ENCODE data around the gene ZNF213.

ZNF213 gene

GRCh38 chr16:3106205-3106928, 28.5 kb upstream of the ZNF213 start (continued):
- TF ChIP-seq KLF17 (tag by site-specific recombination; IDR thresholded peaks at IDR 0.05) = peak; percentile 78
- TF ChIP-seq ZNF174 (tag by site-specific recombination; IDR thresholded peaks at IDR 0.05) = no peak
- peak; percentile 78 for TF ChIP-seq ZBTB17 (tag by site-specific recombination; IDR thresholded peaks at IDR 0.05)
- TF ChIP-seq ZNF621 (tag by site-specific recombination; IDR thresholded peaks at IDR 0.05) = no peak
- TF ChIP-seq INSM2 (tag by site-specific recombination; IDR thresholded peaks at IDR 0.05) = peak; percentile 57; the same call in 1 of the 2 replicates
- no peak for TF ChIP-seq ZNF155 (tag by site-specific recombination; IDR thresholded peaks at IDR 0.05)
- TF ChIP-seq ZNF623 (tag by site-specific recombination; IDR thresholded peaks at IDR 0.05) = no peak
- TF ChIP-seq KLF10 (tag by site-specific recombination; IDR thresholded peaks at IDR 0.05) = peak; percentile 35; the same call in 1 of the 2 replicates
- TF ChIP-seq ZFP3 (tag by site-specific recombination; IDR thresholded peaks at IDR 0.05; ENCODE audit: low read depth) = no peak
- TF ChIP-seq ZNF18 (tag by site-specific recombination; IDR thresholded peaks at IDR 0.05) = no peak
- no peak for TF ChIP-seq ZNF521 (tag by site-specific recombination; IDR thresholded peaks at IDR 0.05)
- no peak for TF ChIP-seq ZNF23 (tag by site-specific recombination; IDR thresholded peaks at IDR 0.05; ENCODE audit: borderline replicate concordance)
- TF ChIP-seq ZNF280D (tag by site-specific recombination; IDR thresholded peaks at IDR 0.05) = no peak
- no peak for TF ChIP-seq ZNF37A (tag by site-specific recombination; IDR thresholded peaks at IDR 0.05)
- no peak for TF ChIP-seq ATF2 (tag by site-specific recombination; IDR thresholded peaks at IDR 0.05; ENCODE audit: low read depth)
- no peak for TF ChIP-seq ZNF658 (tag by site-specific recombination; IDR thresholded peaks at IDR 0.05)
- TF ChIP-seq GLI2 (tag by site-specific recombination; IDR thresholded peaks at IDR 0.05; ENCODE audit: borderline replicate concordance, low read depth) = no peak
- TF ChIP-seq ZNF133 (tag by site-specific recombination; IDR thresholded peaks at IDR 0.05) = no peak
- 0 out of 2 replicates have a peak, but pooled peaks have one; percentile 46 for TF ChIP-seq ZBTB48 (tag by site-specific recombination; IDR thresholded peaks at IDR 0.05)
- no peak for TF ChIP-seq ZNF488 (tag by site-specific recombination; IDR thresholded peaks at IDR 0.05)
- TF ChIP-seq ZNF280C (tag by site-specific recombination; IDR thresholded peaks at IDR 0.05) = no peak
- TF ChIP-seq TSHZ1 (tag by site-specific recombination; IDR thresholded peaks at IDR 0.05; ENCODE audit: borderline replicate concordance) = no peak
- no peak for TF ChIP-seq ZNF433 (tag by site-specific recombination; IDR thresholded peaks at IDR 0.05; ENCODE audit: low read depth)

All from HEK293 (cell line).